SKM-1 (cell line): Measurements from ENCODE around the gene STYXL2.

ENCODE experiments used
- DNase-seq: peaks from one replicate; lab custom pipeline; 2025; ENCODE audit not compliant: unreplicated experiment; lab: John Stamatoyannopoulos, UW

STYXL2 gene

GRCh38 chr1:167093846-167094516 lies at the start of gene STYXL2:
Gene STYXL2 (plus strand): TSS chr1:167094075. CDS start chr1:167094850, 775 bp downstream.
- no peak for DNase-seq

- no peak for DNase-seq
These were observed 42.0 kb upstream of the STYXL2 start for GRCh38 chr1:167051907-167052306.

GRCh38 chr1:167052389-167052788 lies 41.5 kb upstream of the STYXL2 start:
- no peak for DNase-seq

GRCh38 chr1:167054531-167054930 lies 39.3 kb upstream of the STYXL2 start:
- no peak for DNase-seq

GRCh38 chr1:167054946-167055630 lies 38.8 kb upstream of the STYXL2 start:
- DNase-seq = no peak

GRCh38 chr1:167056529-167057231 lies 37.2 kb upstream of the STYXL2 start:
- peak; percentile 70 for DNase-seq

- DNase-seq = peak; percentile 78
These were observed 36.6 kb upstream of the STYXL2 start for GRCh38 chr1:167057241-167057688.

- peak; percentile 72 for DNase-seq
These were observed 34.6 kb upstream of the STYXL2 start for GRCh38 chr1:167059045-167059808.

- no peak for DNase-seq
These were observed 34.1 kb upstream of the STYXL2 start for GRCh38 chr1:167059809-167060107.

- no peak for DNase-seq
These were observed 33.5 kb upstream of the STYXL2 start for GRCh38 chr1:167060141-167061072.

- DNase-seq = no peak
These were observed 32.8 kb upstream of the STYXL2 start for GRCh38 chr1:167061073-167061464.

- no peak for DNase-seq
These were observed 29.3 kb upstream of the STYXL2 start for GRCh38 chr1:167064621-167065020.

- no peak for DNase-seq
These were observed 28.4 kb upstream of the STYXL2 start for GRCh38 chr1:167065471-167065870.

- peak; percentile 73 for DNase-seq
These were observed 27.3 kb upstream of the STYXL2 start for GRCh38 chr1:167066333-167067122.

GRCh38 chr1:167067904-167068303 lies 26.0 kb upstream of the STYXL2 start:
- no peak for DNase-seq

GRCh38 chr1:167068761-167069160 lies 25.1 kb upstream of the STYXL2 start:
- no peak for DNase-seq

- no peak for DNase-seq
These were observed 22.6 kb upstream of the STYXL2 start for GRCh38 chr1:167071286-167071685.

- no peak for DNase-seq
These were observed 17.7 kb upstream of the STYXL2 start for GRCh38 chr1:167076136-167076710.
